CD4-positive, alpha-beta T cell treated with Interleukin-2 at 100 ng/mL for 4 hours (primary cell): ENCODE measurements around the gene HEXIM1.

Experiments
- DNase-seq: peaks from one replicate; pipeline ENCODE4 v3.0.0-alpha.2; 2020; ENCODE audit warnings: low spot score

HEXIM1 gene

DNA sequence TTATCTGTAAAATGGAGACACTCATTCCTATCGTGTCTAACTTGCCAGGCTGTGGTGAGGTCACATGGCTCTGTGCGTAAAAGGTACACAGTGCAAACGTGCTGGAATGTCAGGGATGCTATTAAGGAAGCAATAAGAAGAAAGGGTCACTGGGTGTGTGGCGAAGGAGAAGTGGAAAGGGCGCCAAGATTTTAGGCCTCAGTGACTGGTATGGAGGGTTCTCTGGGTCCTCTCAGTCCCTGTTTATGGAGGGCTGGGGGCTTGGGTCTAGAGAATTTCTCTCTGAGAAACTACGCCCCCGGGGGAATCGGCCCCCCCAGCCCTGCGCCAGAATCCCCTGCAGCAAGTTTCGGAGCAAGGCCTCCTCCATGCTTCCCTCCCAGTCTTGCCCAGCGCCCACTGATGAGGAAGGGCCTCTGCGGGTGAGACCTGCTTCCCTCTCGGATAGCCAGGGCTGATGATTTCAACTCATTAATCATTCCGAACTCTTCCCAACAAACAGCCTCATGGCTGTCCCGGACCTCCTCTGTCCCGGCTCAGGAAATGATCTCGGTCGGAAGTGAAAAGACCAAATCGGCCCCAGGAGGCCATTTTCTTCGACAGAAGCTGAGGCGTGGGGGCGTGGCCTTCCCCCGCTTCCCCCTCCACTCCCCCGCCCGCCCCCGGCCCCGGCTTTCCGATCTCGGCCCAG, 1.2 kb upstream of the HEXIM1 start:
- no peak for DNase-seq

DNA sequence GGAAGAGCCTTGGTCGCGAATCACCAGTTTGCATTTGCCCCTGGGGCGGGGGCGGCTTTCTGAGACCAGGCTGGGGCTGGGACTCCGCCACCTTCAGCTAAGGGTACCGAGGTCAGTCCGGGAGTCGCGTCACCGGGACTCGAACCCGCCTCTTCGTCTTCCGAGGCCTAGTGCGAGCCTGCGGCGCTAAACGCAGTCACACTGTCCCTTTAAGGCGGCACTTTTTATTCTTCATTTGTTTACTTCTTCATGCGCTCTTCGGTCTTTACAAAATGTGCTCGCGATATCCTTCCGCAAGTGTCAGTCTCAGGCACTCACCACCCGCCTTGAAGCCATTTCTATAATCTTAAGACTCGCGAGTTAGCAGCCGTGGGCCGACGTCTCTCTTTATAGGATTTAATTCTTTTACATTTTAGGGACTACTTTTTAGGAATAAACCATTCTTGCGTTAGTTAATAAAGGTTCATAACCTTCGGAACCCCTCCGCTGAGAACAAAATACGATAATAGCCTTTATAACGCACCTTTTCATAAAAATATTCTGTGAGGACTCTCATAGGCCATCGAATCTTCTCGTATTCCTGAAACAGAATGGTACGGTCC, 593 bp upstream of the HEXIM1 start:
- peak; percentile 89 for DNase-seq

DNA sequence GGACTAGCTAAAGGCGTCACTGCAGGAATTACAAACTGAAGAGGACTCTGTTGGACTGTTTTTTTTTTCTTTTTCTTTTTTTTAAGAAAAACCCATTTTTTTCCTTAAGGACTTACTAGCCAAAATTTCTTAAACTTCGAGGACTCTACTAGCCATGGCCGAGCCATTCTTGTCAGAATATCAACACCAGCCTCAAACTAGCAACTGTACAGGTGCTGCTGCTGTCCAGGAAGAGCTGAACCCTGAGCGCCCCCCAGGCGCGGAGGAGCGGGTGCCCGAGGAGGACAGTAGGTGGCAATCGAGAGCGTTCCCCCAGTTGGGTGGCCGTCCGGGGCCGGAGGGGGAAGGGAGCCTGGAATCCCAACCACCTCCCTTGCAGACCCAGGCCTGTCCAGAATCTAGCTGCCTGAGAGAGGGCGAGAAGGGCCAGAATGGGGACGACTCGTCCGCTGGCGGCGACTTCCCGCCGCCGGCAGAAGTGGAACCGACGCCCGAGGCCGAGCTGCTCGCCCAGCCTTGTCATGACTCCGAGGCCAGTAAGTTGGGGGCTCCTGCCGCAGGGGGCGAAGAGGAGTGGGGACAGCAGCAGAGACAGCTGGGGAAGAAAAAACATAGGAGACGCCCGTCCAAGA, 878 bp downstream of the HEXIM1 start:
- DNase-seq = peak; percentile 70

DNA sequence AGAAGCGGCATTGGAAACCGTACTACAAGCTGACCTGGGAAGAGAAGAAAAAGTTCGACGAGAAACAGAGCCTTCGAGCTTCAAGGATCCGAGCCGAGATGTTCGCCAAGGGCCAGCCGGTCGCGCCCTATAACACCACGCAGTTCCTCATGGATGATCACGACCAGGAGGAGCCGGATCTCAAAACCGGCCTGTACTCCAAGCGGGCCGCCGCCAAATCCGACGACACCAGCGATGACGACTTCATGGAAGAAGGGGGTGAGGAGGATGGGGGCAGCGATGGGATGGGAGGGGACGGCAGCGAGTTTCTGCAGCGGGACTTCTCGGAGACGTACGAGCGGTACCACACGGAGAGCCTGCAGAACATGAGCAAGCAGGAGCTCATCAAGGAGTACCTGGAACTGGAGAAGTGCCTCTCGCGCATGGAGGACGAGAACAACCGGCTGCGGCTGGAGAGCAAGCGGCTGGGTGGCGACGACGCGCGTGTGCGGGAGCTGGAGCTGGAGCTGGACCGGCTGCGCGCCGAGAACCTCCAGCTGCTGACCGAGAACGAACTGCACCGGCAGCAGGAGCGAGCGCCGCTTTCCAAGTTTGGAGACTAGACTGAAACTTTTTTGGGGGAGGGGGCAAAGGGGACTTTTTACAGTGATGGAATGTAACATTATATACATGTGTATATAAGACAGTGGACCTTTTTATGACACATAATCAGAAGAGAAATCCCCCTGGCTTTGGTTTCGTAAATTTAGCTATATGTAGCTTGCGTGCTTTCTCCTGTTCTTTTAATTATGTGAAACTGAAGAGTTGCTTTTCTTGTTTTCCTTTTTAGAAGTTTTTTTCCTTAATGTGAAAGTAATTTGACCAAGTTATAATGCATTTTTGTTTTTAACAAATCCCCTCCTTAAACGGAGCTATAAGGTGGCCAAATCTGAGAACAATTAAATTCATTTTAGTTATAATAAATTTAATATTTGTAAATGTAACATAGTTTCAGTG, 1.7 kb downstream of the HEXIM1 start:
- peak; percentile 24 for DNase-seq

DNA sequence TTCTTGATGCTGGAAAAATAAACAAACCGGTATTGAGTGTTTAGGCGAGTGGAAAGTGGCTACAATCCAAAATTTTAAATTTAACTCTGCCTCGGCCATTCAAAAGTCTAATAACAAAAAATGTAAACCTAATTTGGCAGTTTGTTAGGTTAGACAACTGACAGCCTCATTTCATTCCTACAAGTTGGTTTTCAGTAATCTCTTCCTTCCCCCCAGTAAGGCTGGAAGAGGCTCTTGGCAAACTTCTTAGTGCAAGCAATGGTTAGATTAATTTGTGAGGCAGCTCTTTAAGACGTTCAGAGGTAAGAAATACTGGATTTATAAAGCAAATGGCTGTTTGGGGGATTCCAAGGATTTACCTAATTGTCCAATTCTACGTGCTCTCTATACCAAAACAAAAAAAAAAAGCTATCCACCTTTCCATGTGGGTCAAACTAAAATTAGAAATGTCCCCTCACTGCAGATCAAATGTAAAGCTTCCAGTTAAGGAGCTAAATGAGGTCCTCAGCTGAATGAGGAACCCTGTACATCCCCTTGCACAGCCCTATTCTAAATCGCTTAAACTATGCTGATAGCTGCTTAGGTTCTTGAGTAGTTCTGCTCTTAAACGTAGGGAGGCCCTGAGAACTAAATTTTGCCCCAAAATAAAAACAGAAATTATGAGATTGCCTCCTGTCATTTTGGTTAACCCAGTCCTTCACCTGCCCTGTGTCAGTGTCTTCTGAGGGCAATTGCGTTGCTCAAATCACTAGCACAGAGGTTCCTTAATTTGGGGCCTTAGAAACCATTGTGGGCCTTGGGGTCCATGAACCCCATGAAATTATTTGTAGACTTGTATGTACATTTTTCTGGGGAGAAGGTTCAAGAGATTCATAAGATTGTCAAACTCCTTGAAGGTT, 2.9 kb downstream of the HEXIM1 start:
- DNase-seq = no peak

DNA sequence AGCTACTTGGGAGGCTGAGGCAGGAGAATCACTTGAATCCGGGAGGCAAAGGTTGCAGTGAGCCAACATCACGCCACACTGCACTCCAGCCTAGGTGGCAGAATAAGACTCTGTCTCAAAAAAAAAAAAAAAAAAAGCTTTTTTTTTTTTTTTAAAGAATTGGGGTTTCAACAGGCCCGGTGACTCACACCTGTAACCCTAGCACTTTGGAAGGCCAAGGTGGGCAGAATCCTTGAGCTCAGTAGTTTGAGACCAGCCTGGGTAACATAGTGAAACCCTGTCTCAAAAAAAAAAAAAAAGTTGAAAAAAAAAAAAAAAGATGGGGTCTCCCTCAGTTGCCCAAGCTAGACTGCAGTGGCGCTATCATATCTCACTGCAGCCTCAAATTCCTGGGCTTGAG, 6.8 kb downstream of the HEXIM1 start:
- DNase-seq = peak; percentile 30

DNA sequence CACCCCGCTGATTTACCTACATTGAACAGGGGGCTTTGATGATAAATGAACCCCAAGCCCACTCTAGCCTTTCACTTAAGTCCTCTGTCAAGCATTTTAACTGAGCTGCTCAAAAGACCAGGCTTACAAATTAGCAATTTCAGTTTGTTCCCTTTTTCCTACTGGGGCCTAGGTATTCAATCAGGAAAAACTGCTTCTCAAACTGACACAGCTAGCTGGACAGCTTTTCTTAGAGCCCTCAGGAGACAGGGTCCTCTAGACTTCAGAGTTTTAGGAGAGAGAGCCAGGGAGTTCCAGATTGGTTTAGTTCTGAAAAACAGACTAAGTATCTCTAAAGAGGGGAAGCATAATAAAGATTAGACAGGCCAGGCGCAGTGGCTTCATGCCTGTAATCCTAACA, 7.2 kb downstream of the HEXIM1 start:
- DNase-seq = no peak

DNA sequence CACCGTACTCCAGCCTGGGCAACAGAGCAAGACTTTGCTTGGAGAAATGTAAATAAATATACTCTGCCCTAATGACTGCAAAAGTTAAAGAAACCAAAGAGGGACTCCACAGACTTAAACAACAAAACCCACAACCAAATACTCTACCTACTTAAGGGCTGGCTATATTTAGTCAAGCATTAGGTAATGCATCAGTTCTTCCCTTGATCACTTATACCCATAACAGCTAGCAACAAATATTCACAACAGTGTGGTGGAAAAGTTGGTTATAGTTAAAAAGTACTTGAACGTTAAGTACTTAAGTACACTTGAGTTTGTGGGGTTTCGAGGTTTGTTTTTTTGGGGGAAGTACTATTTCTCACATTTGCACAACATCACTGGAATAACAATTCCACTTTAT, 8.0 kb downstream of the HEXIM1 start:
- no peak for DNase-seq

DNA sequence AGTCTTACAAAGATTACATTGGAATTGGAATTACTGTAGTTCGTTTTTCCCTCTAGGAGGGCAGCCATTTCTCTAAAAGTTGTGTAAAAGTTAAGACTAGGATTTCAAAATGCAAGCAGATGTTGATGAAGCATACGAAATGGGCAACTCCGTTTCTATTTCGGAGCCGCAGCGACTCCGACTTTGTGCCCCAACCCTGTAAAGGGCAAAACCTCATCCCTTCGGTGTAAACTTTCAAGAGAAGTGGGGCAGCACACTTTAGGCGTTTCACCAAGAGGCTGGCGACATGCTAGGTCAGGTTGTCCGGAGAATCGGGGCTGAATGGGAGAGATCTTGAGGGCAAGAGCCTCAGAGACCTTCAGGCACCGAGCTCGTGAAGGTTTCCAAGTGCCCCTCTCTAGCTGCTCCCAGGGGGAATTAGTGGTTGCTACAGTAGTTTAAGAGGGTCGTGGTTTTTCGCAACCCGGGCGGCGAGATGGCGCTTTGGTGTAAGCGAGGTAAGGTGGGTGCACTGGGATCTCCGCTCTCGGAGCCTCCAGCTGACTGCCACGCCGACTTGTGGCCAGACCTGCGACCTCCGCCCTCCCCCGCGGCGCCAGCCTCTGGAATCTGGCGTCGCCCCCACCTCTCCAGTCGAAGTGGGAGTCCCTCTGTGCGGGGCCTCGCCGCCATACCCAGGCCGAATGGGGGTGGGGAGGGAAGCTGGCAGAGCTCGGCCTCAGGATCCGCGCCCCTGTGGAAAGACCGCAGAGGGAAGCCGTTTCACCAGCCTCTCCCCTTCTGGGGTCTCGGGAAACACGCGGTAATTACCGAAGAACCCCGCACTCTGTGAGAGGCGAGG, 12.4 kb downstream of the HEXIM1 start:
- DNase-seq = peak; percentile 52

DNA sequence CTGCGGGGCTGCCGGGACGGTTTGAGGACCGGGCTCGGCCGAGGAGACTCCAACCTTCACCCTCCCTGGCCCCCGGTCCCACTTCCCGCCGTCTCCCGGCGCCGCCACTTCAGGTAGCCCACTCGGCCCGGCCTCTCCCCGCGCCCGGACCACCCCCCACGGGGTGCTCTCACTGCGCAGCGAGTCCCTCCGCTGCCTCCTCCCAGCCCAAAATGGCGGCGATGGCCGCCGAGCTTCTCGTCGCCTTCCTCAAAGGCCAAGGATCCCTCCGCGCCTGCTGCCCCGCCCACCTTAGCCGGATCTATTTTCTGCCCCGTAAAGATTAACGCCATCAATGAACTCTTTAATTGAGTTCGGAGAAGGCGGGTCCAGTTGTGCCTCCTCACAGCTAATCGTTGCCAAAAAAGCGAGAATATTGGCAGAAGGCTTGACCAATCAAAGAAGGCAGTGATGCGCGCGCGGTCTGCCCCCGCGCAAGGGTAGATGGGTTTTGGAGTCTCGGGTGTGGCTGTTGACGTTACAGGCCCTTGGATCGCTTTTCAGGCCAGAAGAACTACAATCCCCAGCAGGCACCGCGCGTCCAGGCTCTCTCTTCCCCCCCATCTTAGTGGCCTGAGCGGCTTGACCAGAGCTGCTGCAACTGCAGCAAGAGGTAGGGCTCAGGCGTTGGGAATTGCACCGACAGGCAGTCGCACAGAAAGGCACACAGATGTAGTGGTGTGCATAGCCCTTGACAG, 13.2 kb downstream of the HEXIM1 start, which contains the start of gene HEXIM2:
HEXIM2 (plus strand) TSS at position 588 of the 737 bp plus-strand sequence. CDS start 919 bp downstream, outside the sequence.
- peak; percentile 100 for DNase-seq

DNA sequence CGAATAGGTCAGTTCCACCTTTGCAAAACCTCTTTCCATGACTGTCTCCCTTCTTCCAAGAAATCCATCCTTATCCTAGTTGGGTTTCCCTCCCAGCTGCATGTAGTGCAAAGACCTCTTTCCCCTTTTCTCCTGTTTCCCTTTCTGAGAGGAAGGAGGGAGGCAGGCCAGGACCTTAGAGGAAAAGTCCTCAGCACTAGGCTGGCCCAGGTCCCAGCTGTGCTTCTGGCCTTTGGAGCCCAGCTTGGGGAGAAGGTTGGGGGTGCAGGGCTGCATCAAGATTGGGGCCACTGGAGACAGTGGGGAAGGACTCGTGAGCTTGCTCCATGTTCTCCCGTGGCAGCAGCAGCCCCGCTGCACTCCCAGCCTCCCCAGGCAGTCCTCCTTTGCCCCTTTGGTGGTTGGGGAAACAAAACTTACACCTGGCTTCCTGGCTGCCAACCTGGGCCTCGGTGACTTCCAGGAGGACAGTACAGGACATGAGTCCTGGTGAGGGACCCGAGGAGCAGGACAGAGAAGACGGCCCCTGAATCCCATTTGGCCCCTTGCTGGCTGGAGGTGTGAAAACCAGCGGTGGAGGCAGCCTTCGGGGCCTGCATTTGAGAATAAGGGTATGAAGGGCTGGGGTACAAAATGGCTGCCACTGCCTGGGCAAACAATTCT, 13.9 kb downstream of the HEXIM1 start:
- no peak for DNase-seq

DNA sequence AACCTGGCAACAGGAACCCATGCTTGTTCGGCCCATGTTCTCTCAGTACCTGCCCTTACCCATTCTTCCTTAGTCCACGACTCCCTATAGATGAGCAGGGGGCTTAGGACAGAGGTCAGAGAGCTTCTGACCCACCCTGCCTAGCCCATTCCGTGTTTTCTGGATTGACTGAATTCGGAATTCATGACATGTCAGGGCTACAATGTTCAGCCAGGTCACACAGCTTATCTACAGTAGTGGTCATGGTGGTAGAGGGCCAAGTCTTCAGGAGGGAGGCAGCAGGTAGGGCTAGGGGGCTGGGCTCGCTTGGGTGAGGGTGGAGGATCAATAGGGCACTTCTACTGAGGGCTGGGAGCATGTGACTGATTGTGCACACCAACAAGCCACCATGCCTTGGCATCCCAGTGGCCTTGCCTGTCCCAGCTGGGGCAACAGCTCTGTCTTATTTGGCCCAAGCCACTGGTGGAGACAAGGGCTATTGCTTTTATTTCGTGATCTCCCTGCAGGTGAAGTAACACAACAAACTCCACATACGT, 16.5 kb downstream of the HEXIM1 start:
- DNase-seq = no peak

DNA sequence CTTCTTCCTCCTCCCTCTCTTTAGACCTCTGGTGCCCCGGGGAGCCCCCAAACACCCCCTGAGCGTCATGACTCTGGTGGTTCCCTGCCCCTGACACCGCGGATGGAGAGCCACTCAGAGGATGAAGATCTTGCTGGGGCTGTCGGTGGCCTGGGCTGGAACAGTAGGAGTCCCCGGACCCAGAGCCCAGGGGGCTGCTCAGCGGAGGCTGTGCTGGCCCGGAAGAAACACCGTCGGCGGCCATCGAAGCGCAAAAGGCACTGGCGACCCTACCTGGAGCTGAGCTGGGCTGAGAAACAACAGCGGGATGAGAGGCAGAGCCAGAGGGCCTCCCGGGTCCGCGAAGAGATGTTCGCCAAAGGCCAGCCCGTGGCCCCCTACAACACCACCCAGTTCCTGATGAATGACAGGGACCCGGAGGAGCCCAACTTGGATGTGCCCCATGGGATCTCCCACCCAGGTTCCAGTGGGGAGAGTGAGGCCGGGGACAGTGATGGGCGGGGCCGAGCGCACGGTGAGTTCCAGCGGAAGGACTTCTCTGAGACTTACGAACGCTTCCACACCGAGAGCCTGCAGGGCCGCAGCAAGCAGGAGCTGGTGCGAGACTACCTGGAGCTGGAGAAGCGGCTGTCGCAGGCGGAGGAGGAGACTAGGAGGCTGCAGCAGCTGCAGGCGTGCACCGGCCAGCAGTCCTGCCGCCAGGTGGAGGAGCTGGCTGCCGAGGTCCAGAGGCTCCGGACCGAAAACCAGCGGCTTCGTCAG, 20.9 kb downstream of the HEXIM1 start:
- DNase-seq = no peak

DNA sequence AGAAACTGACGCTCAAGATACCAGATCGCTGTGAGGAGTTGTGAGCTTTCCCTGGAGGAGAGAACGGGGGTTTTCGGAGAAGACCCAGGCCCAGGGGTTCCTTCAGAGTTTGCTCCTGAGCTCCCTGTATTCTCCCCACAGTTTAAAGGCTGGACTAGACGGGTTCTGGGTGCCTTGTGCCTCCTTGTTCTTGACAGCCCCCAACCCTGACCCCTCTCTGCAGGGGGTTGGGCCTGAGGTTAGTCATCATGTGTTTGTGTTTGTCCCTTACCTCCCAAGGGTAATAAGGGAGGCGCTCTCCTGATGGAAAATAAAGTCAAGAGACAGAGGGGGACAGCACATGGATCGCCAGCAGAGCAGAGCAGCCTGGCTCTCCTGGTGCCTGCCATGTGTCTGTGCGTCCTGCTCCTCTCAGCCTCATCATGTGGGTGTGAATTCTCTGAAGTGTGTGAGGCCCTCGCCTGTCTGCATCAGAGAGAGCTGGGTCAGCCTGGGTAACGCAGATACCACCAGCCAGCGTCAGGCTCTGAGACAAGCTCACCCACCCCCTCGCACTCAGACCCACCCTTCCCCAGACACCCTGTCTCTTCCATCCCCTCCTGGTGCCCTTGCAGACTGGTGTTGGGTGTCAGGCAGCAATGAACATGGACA, 22.1 kb downstream of the HEXIM1 start:
- DNase-seq = peak; percentile 12

DNA sequence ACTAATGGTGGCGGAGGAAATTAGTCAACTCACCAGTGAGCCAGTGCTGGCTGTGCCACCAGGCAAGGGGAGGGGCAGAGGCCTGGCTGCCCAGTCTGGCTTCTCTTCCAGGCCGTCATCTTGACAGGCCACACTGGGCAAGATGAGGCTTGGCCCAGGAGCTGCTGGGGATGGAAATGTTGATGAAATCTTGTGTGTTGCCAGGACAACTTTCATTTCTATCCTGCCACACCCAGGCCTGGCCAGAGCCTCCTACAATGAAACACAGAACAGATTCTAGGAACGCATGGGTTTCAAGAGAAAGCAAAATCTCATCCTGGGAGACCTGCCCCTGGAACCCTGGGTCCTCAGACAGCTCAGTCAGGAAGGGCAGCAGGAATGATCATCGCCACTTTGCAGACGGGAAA, 22.7 kb downstream of the HEXIM1 start:
- DNase-seq = no peak

DNA sequence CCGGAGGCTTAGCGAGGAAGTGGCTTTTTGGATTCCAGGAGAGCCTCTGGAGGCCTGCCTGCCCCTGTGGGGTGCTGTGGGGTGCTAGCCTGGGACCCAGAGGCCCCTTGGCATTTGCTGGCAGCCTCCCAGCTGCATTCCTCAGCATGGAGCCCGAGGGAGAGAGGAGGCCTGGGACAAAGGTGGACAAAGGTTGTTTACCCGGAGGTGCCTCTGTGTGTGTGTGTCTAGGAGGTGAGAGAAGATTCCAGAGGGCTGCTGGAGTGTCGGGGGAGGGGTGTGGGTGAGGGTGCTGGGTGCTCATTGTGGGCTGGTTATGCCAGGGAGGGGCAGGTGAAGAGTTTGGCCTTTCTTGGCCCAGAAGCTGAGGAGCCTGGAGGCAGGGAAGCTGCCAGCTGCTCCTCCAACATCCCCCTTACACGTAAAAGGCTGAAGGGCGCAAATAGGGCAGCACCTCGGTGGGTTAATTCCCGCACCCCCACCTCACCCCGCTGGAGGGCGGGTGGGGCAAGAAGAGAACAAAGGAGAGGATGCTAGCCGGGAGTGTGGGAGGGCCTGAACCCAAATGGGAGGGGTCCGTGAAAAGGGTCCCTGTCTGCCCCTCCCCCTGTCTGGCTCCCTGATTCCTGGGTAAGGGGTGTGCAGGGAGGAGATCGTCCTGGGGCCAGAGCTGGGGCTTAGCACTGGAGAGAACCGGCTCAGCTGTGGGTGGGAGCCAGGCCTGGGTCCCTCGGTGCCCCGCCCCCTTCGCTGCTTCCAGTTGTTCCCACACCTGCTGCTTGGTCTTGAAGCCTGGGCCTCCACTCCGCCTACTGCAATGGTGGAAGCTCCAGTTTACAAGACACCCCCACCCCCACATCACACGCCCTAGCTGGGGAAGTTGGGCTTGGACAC, 23.3 kb downstream of the HEXIM1 start:
- no peak for DNase-seq

DNA sequence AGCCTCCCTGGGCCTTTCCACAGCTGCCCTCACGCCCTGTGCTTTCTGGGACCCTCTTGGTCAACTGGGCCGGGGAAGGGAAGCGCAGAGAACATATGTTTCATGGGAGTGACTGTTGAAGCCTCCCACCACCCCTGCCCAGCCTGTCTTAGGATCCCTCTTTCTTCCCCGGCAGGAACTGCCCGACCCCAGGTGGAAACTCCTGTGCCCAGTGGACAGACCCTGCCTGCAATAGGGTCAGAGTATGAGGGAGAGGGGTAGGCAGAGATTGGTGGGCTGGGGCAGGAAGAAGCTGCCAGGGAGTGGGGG, 23.9 kb downstream of the HEXIM1 start:
- DNase-seq = no peak
